GM21576 (cell line): Measurements from ENCODE around the gene SLC47A1.
"Not testable (repeated sequence)": the region's sequence is repeated elsewhere in the genome, so short reads cannot be mapped to it uniquely, and the experiment has no call there.

Experiments used
- ATAC-seq: cut with Tn5 transposase; IDR thresholded peaks from one replicate; pipeline ENCODE4 v1.9.1; 2021; ENCODE audit warnings: mild to moderate bottlenecking, moderate library complexity; ENCODE audit not compliant: unreplicated experiment

The SLC47A1 gene

GRCh38 chr17:19519388-19520291, 14.0 kb upstream of the SLC47A1 start:
- ATAC-seq: not testable (repeated sequence)

- ATAC-seq: no peak
Measured at GRCh38 chr17:19520641-19521040, 13.0 kb upstream of the SLC47A1 start.

- ATAC-seq: no peak
Measured at GRCh38 chr17:19523690-19524089, 10.0 kb upstream of the SLC47A1 start.

- not testable (repeated sequence) for ATAC-seq
Measured at GRCh38 chr17:19526950-19527349, 6.7 kb upstream of the SLC47A1 start.

GRCh38 chr17:19531780-19532501, 1.7 kb upstream of the SLC47A1 start:
- ATAC-seq: no peak

GRCh38 chr17:19533036-19533717, 477 bp upstream of the SLC47A1 start:
- no peak for ATAC-seq

GRCh38 chr17:19534562-19535149, 1.0 kb downstream of the SLC47A1 start:
- no peak for ATAC-seq

- ATAC-seq: no peak
Measured at GRCh38 chr17:19537111-19537510, 3.5 kb downstream of the SLC47A1 start.

- no peak for ATAC-seq
Measured at GRCh38 chr17:19538095-19539039, 4.7 kb downstream of the SLC47A1 start.

GRCh38 chr17:19539040-19539399, 5.4 kb downstream of the SLC47A1 start:
- no peak for ATAC-seq

GRCh38 chr17:19539841-19540311, 6.2 kb downstream of the SLC47A1 start:
- no peak for ATAC-seq

GRCh38 chr17:19540706-19541370, 7.2 kb downstream of the SLC47A1 start:
- no peak for ATAC-seq

- ATAC-seq: no peak
Measured at GRCh38 chr17:19541445-19541844, 7.8 kb downstream of the SLC47A1 start.

- ATAC-seq: no peak
Measured at GRCh38 chr17:19542247-19542646, 8.6 kb downstream of the SLC47A1 start.

GRCh38 chr17:19544366-19544765, 10.7 kb downstream of the SLC47A1 start:
- no peak for ATAC-seq

GRCh38 chr17:19546289-19547065, 12.8 kb downstream of the SLC47A1 start:
- ATAC-seq: no peak

- no peak for ATAC-seq
Measured at GRCh38 chr17:19549746-19550623, 16.3 kb downstream of the SLC47A1 start.

- ATAC-seq: no peak
Measured at GRCh38 chr17:19551165-19551564, 17.5 kb downstream of the SLC47A1 start.
